ENCODE results near the gene MYO1F. TPM values are rescaled to one million over a fixed set of nuclear protein-coding genes. Genes with fewer than 3 reads are reported as not detected.

MYO1F gene
- total and polyA plus RNA-seq, 10 of the 15 experiments (the other 5 are each of a cell fraction or from before 2014, with no cell fraction given): 3.5 to 49.4 (median 31.3) TPM

GRCh38 chr19:8529369-8530006 is 47.8 kb downstream of the MYO1F start:
- Histone ChIP-seq H3K4me2 (ENCODE audit: control insufficient read depth, insufficient read depth) (no peak overlapping the region), H3K9ac (ENCODE audit: control insufficient read depth, insufficient read depth, low read length) (no peak overlapping the region), H2AFZ (ENCODE audit: control insufficient read depth, low read depth, low read length) (no peak overlapping the region), H3K9me3 (replicated peaks; ENCODE audit: control insufficient read depth, insufficient read depth, low read length) (no peaks in the 10 kb centered on the region; the same call in 2 of the 3 replicates), H3K36me3 (ENCODE audit: control insufficient read depth in 2 of 2, insufficient read depth in 2 of 2, low read length in 1 of 2) (no peaks in the 10 kb centered on the region), H3K4me1 (ENCODE audit: control insufficient read depth, insufficient read depth, low read length) (no peaks in the 10 kb centered on the region), H3K27ac (ENCODE audit: control insufficient read depth, insufficient read depth) (no peak overlapping the region), H3K27me3 (replicated peaks in 1 of 2; ENCODE audit: control insufficient read depth in 2 of 2, insufficient read depth in 2 of 2, low read length in 1 of 2) (no peaks in the 10 kb centered on the region), H3K4me3 (no peak overlapping the region), H4K20me1 (ENCODE audit: control insufficient read depth, insufficient read depth) (no peaks in the 10 kb centered on the region), H3K79me2 (ENCODE audit: control insufficient read depth, insufficient read depth, low read length) (no peaks in the 10 kb centered on the region)
- intact Hi-C loops (cut with micrococcal nuclease; ENCODE audit: unreplicated experiment) (no loop called here), in situ Hi-C loops (cut with MboI) (no loop called here)
- no TSS peak for BruUV-seq (replicated peaks)
- ChIA-PET POLR2A (no interaction called here), SMC1A (ENCODE audit: uncharacterized antibody, unreplicated experiment) (no interaction called here), CTCF (no interaction called here), RAD21 (ENCODE audit: unreplicated experiment) (no interaction called here)
- WGBS (ENCODE audit: insufficient coverage, insufficient replicate concordance, low lambda C conversion rate, missing lambda C conversion rate): 25% methylated on average over 4 of the region's 4 CpGs
- no peak for ATAC-seq
- FAIRE-seq: no peak
- DNase-seq (ENCODE audit: low read depth, low spot score): no peak
- TF ChIP-seq SREBF1 (IDR thresholded peaks at IDR 0.05; ENCODE audit: low read length) (no peak), POLR2AphosphoS5 (IDR thresholded peaks at IDR 0.05; ENCODE audit: low read length) (no peak), SUPT20H (IDR thresholded peaks at IDR 0.05; ENCODE audit: borderline replicate concordance, control insufficient read depth, low read depth, low read length) (no peak), BACH1 (IDR thresholded peaks at IDR 0.05; ENCODE audit: borderline replicate concordance) (no peak), ZBTB33 (IDR thresholded peaks at IDR 0.05) (no peak), NR2F1 (conservative IDR thresholded peaks at IDR 0.05) (no peak), FOXM1 (IDR thresholded peaks at IDR 0.05; ENCODE audit: low read depth, low read length) (no peak), SRF (IDR thresholded peaks at IDR 0.05; ENCODE audit: low read depth in 2 of 2, low read length in 2 of 2) (no peak), HDAC2 (IDR thresholded peaks at IDR 0.05) (no peak), NFXL1 (IDR thresholded peaks at IDR 0.05; ENCODE audit: borderline replicate concordance) (no peak), REST (IDR thresholded peaks at IDR 0.05; ENCODE audit: low read depth, low read length) (no peak), GATAD2B (conservative IDR thresholded peaks at IDR 0.05; ENCODE audit: low read depth) (no peak), ZBTB4 (CRISPR knock-in tag; IDR thresholded peaks at IDR 0.05) (no peak), RUNX3 (IDR thresholded peaks at IDR 0.05; ENCODE audit: low read length) (no peak), RB1 (IDR thresholded peaks at IDR 0.05; ENCODE audit: borderline replicate concordance) (no peak)
- TF ChIP-seq, protein P1, sequence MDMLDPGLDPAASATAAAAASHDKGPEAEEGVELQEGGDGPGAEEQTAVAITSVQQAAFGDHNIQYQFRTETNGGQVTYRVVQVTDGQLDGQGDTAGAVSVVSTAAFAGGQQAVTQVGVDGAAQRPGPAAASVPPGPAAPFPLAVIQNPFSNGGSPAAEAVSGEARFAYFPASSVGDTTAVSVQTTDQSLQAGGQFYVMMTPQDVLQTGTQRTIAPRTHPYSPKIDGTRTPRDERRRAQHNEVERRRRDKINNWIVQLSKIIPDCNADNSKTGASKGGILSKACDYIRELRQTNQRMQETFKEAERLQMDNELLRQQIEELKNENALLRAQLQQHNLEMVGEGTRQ (IDR thresholded peaks at IDR 0.05; ENCODE audit: borderline replicate concordance, low read depth, low read length): no peak
